Neural progenitor cell (in vitro differentiated cells): ENCODE results near the gene CHADL.

ENCODE experiments used
- CTCF ChIP-seq: fragments of 200-600 bp; sonication (generic); IDR thresholded peaks from 2 replicates; pipeline ENCODE4 v1.5.1; 2017; ENCODE audit warnings: antibody characterized with exemption, mild to moderate bottlenecking
- EZH2 ChIP-seq: fragments of 200-600 bp; sonication (generic); IDR thresholded peaks from 2 replicates; pipeline ENCODE4 v1.6.1; 2017; ENCODE audit warnings: antibody characterized with exemption, mild to moderate bottlenecking, moderate library complexity

GRCh38 chr22:41280854-41281253 lies 40.1 kb upstream of the CHADL start:
- TF ChIP-seq CTCF (no peak), EZH2 (no peak)
